ENCODE data around the gene NBPF6. TPM values are rescaled to one million over a fixed set of nuclear protein-coding genes. Genes with fewer than 3 reads are reported as not detected.

NBPF6 gene
- total and polyA plus RNA-seq, 2 experiments from 2014 or later = not detected

DNA sequence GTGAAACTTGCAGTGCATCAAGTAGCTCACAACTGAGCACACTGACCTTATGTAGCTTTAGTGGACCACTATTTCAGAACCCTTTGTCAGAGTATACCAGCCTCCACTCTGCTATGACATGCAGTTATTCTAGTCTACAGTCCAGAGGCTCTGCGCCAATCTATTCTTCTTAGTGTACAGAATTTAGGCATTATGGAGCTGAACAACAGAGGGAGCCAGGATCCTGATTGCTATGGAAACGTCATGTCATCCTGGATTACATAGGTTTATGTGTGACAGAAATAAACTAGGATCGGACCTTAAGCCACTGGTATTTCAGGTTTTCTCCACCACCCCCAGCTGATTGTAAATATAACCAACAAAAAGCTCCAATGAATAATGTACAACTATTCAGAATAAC, 61.6 kb downstream of the NBPF6 start:
- no peak overlapping the region for H2AFZ ChIP-seq
- Mint-ChIP-seq H3K27me3 (ENCODE audit: insufficient read depth, low read depth, poor library complexity) (no peaks in the 10 kb centered on the region), H3K4me3 (no peak overlapping the region), H3K9me3 (peaks cover 10% of the 10 kb centered on the region; the same call in 2 of the 3 replicates), H3K36me3 (ENCODE audit: low read depth) (no peaks in the 10 kb centered on the region), H3K4me1 (no peaks in the 10 kb centered on the region), H3K27ac (no peak overlapping the region)
- no peak for TF ChIP-seq NANOG (IDR thresholded peaks at IDR 0.05; ENCODE audit: borderline replicate concordance)
- no peak for TF ChIP-seq EZH2phosphoT487 (IDR thresholded peaks at IDR 0.05; ENCODE audit: unreplicated experiment)
- H3K4me1 ChIP-seq (ENCODE audit: insufficient read depth) = no peaks in the 10 kb centered on the region
- H3K4me3 ChIP-seq = no peak overlapping the region
- H3K9me2 ChIP-seq (ENCODE audit: insufficient read depth) = no peaks in the 10 kb centered on the region
- no peak for ATAC-seq
- no peaks in the 10 kb centered on the region for H3K27me3 ChIP-seq (ENCODE audit: insufficient read depth)
- no peaks in the 10 kb centered on the region for H4K20me1 ChIP-seq (replicated peaks; ENCODE audit: insufficient read depth)
- H3K4me2 ChIP-seq = no peak overlapping the region
- H3F3A ChIP-seq (replicated peaks; ENCODE audit: low read depth) = no peaks in the 10 kb centered on the region
- no peaks in the 10 kb centered on the region for H3K79me2 ChIP-seq (replicated peaks; ENCODE audit: insufficient read depth)
- no peak overlapping the region for H3K27ac ChIP-seq (ENCODE audit: low read depth)
- no peaks in the 10 kb centered on the region for H3K36me3 ChIP-seq (ENCODE audit: insufficient read depth)
- no peak for DNase-seq (ENCODE audit: low spot score)

- H3K4me3 Mint-ChIP-seq = no peak overlapping the region
Measured at GRCh38 chr1:108512239-108513043, 62.3 kb downstream of the NBPF6 start.

DNA sequence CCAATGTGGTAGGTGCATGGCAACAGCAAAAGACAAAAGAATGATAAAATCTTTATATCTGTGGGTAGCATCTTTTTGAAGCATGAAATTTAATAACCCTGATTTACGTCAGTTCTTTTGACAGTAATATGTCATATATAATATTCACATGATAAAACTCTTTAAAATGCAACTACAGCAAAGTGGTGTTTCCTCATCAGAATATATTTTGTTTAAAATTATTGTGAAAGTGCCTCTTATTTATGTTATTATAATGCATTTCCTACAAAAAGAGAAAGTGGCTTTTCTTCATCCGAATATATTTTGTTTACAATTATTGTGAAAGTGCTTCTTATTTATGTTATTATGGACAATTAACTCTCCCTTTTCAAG, 62.9 kb downstream of the NBPF6 start:
- no peak overlapping the region for H3K4me3 Mint-ChIP-seq
- Histone ChIP-seq H3K4me2 (no peak overlapping the region), H3K4me1 (ENCODE audit: insufficient read depth) (peaks cover 7% of the 10 kb centered on the region), H3K36me3 (ENCODE audit: insufficient read depth) (no peaks in the 10 kb centered on the region), H3K9me2 (ENCODE audit: insufficient read depth) (0 out of 2 replicates have a peak, but pooled peaks cover 5% of the 10 kb centered on the region), H3F3A (replicated peaks; ENCODE audit: low read depth) (no peaks in the 10 kb centered on the region), H3K27me3 (ENCODE audit: insufficient read depth) (no peaks in the 10 kb centered on the region), H3K79me2 (replicated peaks; ENCODE audit: insufficient read depth) (no peaks in the 10 kb centered on the region), H2AFZ (no peak overlapping the region), H3K4me3 (no peak overlapping the region), H3K27ac (ENCODE audit: low read depth) (no peak overlapping the region), H4K20me1 (replicated peaks; ENCODE audit: insufficient read depth) (no peaks in the 10 kb centered on the region)
- ATAC-seq (no peak), DNase-seq (ENCODE audit: low spot score) (no peak)
- peaks cover 10% of the 10 kb centered on the region; the same call in 2 of the 3 replicates for H3K9me3 Mint-ChIP-seq
- H3K36me3 Mint-ChIP-seq (ENCODE audit: low read depth) = no peaks in the 10 kb centered on the region
- H3K27me3 Mint-ChIP-seq (ENCODE audit: insufficient read depth, low read depth, poor library complexity) = no peaks in the 10 kb centered on the region
- no peak overlapping the region for H3K27ac Mint-ChIP-seq
- H3K4me1 Mint-ChIP-seq = peaks cover 2% of the 10 kb centered on the region; the same call in 1 of the 3 replicates
- TF ChIP-seq NANOG (IDR thresholded peaks at IDR 0.05; ENCODE audit: borderline replicate concordance) = no peak
- TF ChIP-seq EZH2 (IDR thresholded peaks at IDR 0.05; ENCODE audit: low read depth, unreplicated experiment) = no peak
- TF ChIP-seq CREB1 (CRISPR knock-in tag; IDR thresholded peaks at IDR 0.05; ENCODE audit: low read depth) = no peak
- TF ChIP-seq REST (IDR thresholded peaks at IDR 0.05; ENCODE audit: unreplicated experiment) = no peak

More at GRCh38 chr1:108512239-108513043, 62.3 kb downstream of the NBPF6 start:
- H3K36me3 ChIP-seq (ENCODE audit: insufficient read depth) = no peaks in the 10 kb centered on the region
- no peak overlapping the region for H3K27ac ChIP-seq (ENCODE audit: low read depth)
- H3K4me1 Mint-ChIP-seq = no peaks in the 10 kb centered on the region
- DNase-seq (ENCODE audit: low spot score) (peak; percentile 52), ATAC-seq (no peak; the same call in 2 of the 3 replicates)
- H3K4me1 ChIP-seq (ENCODE audit: insufficient read depth) = 0 out of 2 replicates have a peak, but pooled peaks cover 4% of the 10 kb centered on the region
- 0 out of 2 replicates have a peak, but pooled peaks cover 3% of the 10 kb centered on the region for H3K9me2 ChIP-seq (ENCODE audit: insufficient read depth)
- H3K4me3 ChIP-seq = no peak overlapping the region
- H3K9me3 Mint-ChIP-seq = peaks cover 10% of the 10 kb centered on the region; the same call in 2 of the 3 replicates
- no peaks in the 10 kb centered on the region for H3K27me3 ChIP-seq (ENCODE audit: insufficient read depth)
- H4K20me1 ChIP-seq (replicated peaks; ENCODE audit: insufficient read depth) = no peaks in the 10 kb centered on the region
- no peak for TF ChIP-seq JUNB (IDR thresholded peaks at IDR 0.05; ENCODE audit: unreplicated experiment)
- TF ChIP-seq, protein P1, sequence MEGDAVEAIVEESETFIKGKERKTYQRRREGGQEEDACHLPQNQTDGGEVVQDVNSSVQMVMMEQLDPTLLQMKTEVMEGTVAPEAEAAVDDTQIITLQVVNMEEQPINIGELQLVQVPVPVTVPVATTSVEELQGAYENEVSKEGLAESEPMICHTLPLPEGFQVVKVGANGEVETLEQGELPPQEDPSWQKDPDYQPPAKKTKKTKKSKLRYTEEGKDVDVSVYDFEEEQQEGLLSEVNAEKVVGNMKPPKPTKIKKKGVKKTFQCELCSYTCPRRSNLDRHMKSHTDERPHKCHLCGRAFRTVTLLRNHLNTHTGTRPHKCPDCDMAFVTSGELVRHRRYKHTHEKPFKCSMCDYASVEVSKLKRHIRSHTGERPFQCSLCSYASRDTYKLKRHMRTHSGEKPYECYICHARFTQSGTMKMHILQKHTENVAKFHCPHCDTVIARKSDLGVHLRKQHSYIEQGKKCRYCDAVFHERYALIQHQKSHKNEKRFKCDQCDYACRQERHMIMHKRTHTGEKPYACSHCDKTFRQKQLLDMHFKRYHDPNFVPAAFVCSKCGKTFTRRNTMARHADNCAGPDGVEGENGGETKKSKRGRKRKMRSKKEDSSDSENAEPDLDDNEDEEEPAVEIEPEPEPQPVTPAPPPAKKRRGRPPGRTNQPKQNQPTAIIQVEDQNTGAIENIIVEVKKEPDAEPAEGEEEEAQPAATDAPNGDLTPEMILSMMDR (conservative IDR thresholded peaks at IDR 0.05; ENCODE audit: low read depth in 2 of 2) = peak; percentile 81 to 98
- H3K36me3 Mint-ChIP-seq (ENCODE audit: low read depth) = no peaks in the 10 kb centered on the region
- no peaks in the 10 kb centered on the region for H3K27me3 Mint-ChIP-seq (ENCODE audit: insufficient read depth, low read depth, poor library complexity)
- H3K79me2 ChIP-seq (replicated peaks; ENCODE audit: insufficient read depth) = no peaks in the 10 kb centered on the region
- no peak overlapping the region for H2AFZ ChIP-seq
- no peak overlapping the region for H3K27ac Mint-ChIP-seq
- H3F3A ChIP-seq (replicated peaks; ENCODE audit: low read depth) = no peaks in the 10 kb centered on the region
- no peak overlapping the region for H3K4me2 ChIP-seq

Measured in GM23338 (cell line).